ENCODE data around the gene LETMD1.

The LETMD1 gene

GRCh38 chr12:51080136-51080535 is 32.0 kb downstream of the LETMD1 start:
- DNase-seq: no peak

DNA sequence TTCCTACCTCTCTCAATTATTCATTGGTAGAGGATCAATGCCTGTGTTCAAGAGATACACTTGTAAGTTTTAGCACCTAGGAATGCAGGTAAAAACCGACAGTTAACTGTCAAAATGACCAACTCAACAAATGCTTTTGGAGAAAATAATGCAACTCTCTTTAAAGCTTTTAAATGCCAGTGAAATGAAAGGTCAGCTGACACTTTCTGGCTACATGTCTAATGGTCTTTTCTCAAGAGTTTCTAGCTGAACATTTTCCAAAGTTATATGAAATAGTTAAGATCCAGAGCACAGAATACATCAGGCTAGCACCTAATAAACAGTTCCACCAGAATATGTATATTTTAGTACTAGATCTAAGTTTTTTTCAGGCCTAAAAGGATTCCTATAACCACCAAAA is 33.3 kb downstream of the LETMD1 start:
- DNase-seq: no peak

- peak; percentile 5 to 16 for DNase-seq
Measured at GRCh38 chr12:51082561-51083125, 34.5 kb downstream of the LETMD1 start.

DNA sequence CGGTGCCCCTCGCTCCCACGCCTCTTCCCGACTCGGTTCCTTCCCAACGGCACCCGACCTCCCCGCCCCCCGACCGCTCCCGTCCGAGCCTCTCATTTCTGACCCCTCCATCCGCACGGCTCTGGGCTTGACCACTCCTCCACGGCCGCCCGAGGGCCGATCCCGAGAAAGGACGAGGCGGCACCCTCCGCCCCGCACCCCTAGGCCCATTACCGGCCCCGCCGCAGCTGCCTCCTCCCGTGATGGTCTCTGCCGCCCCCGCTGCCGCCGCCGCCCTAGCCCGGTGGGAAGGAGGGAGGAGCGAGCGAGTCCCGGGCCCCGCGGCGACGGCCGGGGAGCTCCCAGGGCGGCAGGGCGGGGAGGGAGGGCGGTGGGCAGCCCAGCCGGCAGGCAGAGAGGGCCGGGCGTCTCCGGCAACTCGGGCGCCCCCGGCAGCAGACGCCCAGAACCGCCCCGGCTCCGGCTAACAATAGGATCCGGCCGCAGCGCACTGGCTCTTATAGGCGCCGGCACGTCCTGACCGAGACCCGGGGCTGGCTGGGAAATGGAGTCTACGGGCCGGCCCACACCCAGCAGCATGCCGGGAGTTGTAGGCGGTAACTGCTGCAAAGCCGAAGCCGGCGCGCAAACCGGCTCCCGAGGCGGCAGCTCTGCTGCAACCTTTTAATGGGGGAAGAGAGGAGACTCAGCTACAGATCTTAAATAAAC is 35.2 kb downstream of the LETMD1 start, which contains the start of gene CSRNP2:
TSS of gene CSRNP2 (minus strand) at position 471 of the 708 bp plus-strand sequence. CDS start 7,035 bp downstream, outside the sequence.
- peak; percentile 92 to 93 for DNase-seq

GRCh38 chr12:51085757-51086156 is 37.6 kb downstream of the LETMD1 start:
- no peak for DNase-seq

- no peak for DNase-seq
Measured at GRCh38 chr12:51086933-51087332, 38.8 kb downstream of the LETMD1 start.

- DNase-seq: peak in 1 of 2 donors; percentile 20
Measured at GRCh38 chr12:51087818-51088217, 39.7 kb downstream of the LETMD1 start.

- DNase-seq: no peak
Measured at GRCh38 chr12:51090705-51091229, 42.6 kb downstream of the LETMD1 start.

GRCh38 chr12:51098611-51099010 is 50.5 kb downstream of the LETMD1 start:
- DNase-seq: no peak

GRCh38 chr12:51103977-51104376 is 55.9 kb downstream of the LETMD1 start:
- no peak for DNase-seq

DNA sequence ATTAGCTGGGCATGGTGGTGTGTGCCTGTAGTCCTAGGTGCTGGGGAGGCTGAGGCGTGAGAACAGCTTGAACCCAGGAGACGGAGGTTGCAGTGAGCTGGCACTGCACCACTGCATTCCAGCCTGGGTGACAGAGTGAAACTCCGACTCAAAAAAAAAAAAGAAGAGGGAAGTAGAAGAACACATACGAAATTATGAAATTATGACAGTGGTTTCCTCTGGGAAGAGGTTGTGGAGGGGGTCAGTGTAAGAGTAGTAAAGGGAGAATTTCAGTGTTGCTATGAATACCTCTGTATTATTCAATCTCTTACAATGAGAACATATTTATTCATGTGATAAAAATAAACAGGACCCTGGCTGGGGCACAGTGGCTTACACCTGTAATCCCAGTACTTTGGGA is 60.0 kb downstream of the LETMD1 start:
- DNase-seq: no peak
